Measurements from ENCODE around the gene CITED1. TPM values are rescaled to one million over a fixed set of nuclear protein-coding genes. Genes with fewer than 3 reads are reported as not detected.

Gene CITED1
- total and polyA plus RNA-seq, 2 donors (not counting 1 experiment from before 2014, with no cell fraction given) = not detected

DNA sequence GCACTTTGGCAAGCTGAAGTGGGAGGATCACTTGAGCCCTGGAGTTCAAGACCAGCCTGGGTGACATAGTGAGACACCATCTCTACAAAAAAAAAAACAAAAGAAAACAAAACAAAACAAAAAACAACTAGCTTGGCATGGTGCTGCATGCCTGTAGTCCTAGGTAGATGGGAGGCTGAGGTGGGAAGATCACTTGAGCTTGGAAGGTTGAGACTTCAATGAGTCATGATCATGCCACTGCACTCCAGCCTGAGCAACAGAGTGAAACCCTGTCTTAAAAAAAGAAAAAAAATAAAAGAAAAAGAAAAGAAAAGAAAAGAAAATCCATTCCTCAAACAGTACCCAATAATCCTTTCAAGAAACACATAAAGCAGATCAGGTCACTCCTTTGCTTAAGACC is 52.0 kb downstream of the CITED1 start:
- Histone ChIP-seq H3K36me3 (replicated peaks in 1 of 2; ENCODE audit: control extremely low read depth in 1 of 2, control insufficient read depth in 1 of 2, extremely low read depth in 1 of 2, insufficient read depth in 2 of 2, low read length in 1 of 2) (no peaks in the 10 kb centered on the region), H3K4me2 (replicated peaks; ENCODE audit: low read depth, low read length, poor library complexity, severe bottlenecking) (no peak overlapping the region), H3K27me3 (replicated peaks in 1 of 4; ENCODE audit: control extremely low read depth in 1 of 4, control insufficient read depth in 3 of 4, insufficient read depth in 4 of 4, low read length in 3 of 4) (peaks cover 0 to 5% (median 1%) of the 10 kb centered on the region in 4 experiments), H3K9me3 (ENCODE audit: control extremely low read depth in 1 of 3, control insufficient read depth in 2 of 3, insufficient read depth in 1 of 3, low read length in 2 of 3) (no peaks in the 10 kb centered on the region), H3K9ac (ENCODE audit: low read length) (no peak overlapping the region), H4K20me1 (ENCODE audit: control insufficient read depth, insufficient read depth, low read length, poor library complexity, severe bottlenecking) (no peaks in the 10 kb centered on the region), H2AFZ (ENCODE audit: insufficient read depth, low read depth, low read length, poor library complexity, severe bottlenecking) (no peak overlapping the region), H3K79me2 (ENCODE audit: control insufficient read depth, insufficient read depth, low read length) (no peaks in the 10 kb centered on the region), H3K4me1 (ENCODE audit: control insufficient read depth in 2 of 2, insufficient read depth in 2 of 2, low read length in 2 of 2) (no peaks in the 10 kb centered on the region), H3K27ac (ENCODE audit: low read length in 2 of 2) (no peak overlapping the region), H3K4me3 (ENCODE audit: control extremely low read depth in 1 of 5, extremely low read depth in 1 of 5, insufficient read depth in 1 of 5, low read depth in 2 of 5, low read length in 4 of 5) (no peak overlapping the region)
- Mint-ChIP-seq H3K27me3 (peaks cover 35% of the 10 kb centered on the region), H3K27ac (no peak overlapping the region), H3K4me1 (no peaks in the 10 kb centered on the region), H3K9me3 (ENCODE audit: insufficient read depth) (no peaks in the 10 kb centered on the region), H3K4me3 (no peak overlapping the region)
- intact Hi-C loops (cut with micrococcal nuclease) = no loop called here
- ATAC-seq (ENCODE audit: low read depth) (no peak), DNase-seq (no peak)
- ChIA-PET CTCF (interaction anchor here (1.5 kb wide), 1 partner anchor 23 kb away, joined by 4 read pairs; the partner anchor contains the start of gene RPS4X), POLR2A (no interaction called here)
- TF ChIP-seq EZH2 (IDR thresholded peaks at IDR 0.05; ENCODE audit: borderline replicate concordance, insufficient read depth, low read depth, low read length, poor library complexity, severe bottlenecking) = no peak
- TF ChIP-seq, protein P1, sequence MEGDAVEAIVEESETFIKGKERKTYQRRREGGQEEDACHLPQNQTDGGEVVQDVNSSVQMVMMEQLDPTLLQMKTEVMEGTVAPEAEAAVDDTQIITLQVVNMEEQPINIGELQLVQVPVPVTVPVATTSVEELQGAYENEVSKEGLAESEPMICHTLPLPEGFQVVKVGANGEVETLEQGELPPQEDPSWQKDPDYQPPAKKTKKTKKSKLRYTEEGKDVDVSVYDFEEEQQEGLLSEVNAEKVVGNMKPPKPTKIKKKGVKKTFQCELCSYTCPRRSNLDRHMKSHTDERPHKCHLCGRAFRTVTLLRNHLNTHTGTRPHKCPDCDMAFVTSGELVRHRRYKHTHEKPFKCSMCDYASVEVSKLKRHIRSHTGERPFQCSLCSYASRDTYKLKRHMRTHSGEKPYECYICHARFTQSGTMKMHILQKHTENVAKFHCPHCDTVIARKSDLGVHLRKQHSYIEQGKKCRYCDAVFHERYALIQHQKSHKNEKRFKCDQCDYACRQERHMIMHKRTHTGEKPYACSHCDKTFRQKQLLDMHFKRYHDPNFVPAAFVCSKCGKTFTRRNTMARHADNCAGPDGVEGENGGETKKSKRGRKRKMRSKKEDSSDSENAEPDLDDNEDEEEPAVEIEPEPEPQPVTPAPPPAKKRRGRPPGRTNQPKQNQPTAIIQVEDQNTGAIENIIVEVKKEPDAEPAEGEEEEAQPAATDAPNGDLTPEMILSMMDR (IDR thresholded peaks at IDR 0.05) = no peak

Small RNA genes within 50 kb of the gene (small RNA-seq; reads per million reads assigned to genes)
- not detected for gene RF00019 (ENCODE audit: insufficient read length, low read depth, low replicate concordance)

Other genes with a start within 250 kb of the CITED1 start
- gene RTL5, start 174.0 kb downstream of the CITED1 start, total RNA-seq = 21.0 and 22.4 TPM in 2 replicates
- gene RTL5, start 174.0 kb downstream of the CITED1 start, polyA plus RNA-seq = 1.0 and 1.1 TPM in 2 replicates
- 13.4 and 16.0 TPM in 2 replicates for gene PIN4, start 124.2 kb downstream of the CITED1 start, total RNA-seq
- gene PIN4, start 124.2 kb downstream of the CITED1 start, polyA plus RNA-seq = 2.5 and 3.6 TPM in 2 replicates
- 0.34 and 0.36 TPM in 2 replicates for gene ERCC6L, start 66.9 kb downstream of the CITED1 start, total RNA-seq
- gene ERCC6L, start 66.9 kb downstream of the CITED1 start, polyA plus RNA-seq = 0.61 and 0.89 TPM in 2 replicates
- gene RPS4X, start 28.7 kb downstream of the CITED1 start, total RNA-seq = 1,106 and 1,134 TPM in 2 replicates
- 1,812 and 1,887 TPM in 2 replicates for gene RPS4X, start 28.7 kb downstream of the CITED1 start, polyA plus RNA-seq